ENCODE results near the gene NHP2.

- TF ChIP-seq, protein P1, sequence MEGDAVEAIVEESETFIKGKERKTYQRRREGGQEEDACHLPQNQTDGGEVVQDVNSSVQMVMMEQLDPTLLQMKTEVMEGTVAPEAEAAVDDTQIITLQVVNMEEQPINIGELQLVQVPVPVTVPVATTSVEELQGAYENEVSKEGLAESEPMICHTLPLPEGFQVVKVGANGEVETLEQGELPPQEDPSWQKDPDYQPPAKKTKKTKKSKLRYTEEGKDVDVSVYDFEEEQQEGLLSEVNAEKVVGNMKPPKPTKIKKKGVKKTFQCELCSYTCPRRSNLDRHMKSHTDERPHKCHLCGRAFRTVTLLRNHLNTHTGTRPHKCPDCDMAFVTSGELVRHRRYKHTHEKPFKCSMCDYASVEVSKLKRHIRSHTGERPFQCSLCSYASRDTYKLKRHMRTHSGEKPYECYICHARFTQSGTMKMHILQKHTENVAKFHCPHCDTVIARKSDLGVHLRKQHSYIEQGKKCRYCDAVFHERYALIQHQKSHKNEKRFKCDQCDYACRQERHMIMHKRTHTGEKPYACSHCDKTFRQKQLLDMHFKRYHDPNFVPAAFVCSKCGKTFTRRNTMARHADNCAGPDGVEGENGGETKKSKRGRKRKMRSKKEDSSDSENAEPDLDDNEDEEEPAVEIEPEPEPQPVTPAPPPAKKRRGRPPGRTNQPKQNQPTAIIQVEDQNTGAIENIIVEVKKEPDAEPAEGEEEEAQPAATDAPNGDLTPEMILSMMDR (IDR thresholded peaks at IDR 0.05; ENCODE audit: poor library complexity, severe bottlenecking) = no peak
- TF ChIP-seq TAF1 (IDR thresholded peaks at IDR 0.05; ENCODE audit: low read depth) (no peak), POLR2AphosphoS5 (IDR thresholded peaks at IDR 0.05) (no peak), RAD21 (conservative IDR thresholded peaks at IDR 0.05) (no peak), EZH2 (IDR thresholded peaks at IDR 0.05; ENCODE audit: borderline replicate concordance, insufficient read depth, low read length, poor library complexity, severe bottlenecking) (no peak), MXI1 (conservative IDR thresholded peaks at IDR 0.05; ENCODE audit: poor library complexity, severe bottlenecking) (no peak), EP300 (conservative IDR thresholded peaks at IDR 0.05; ENCODE audit: poor library complexity, severe bottlenecking) (no peak)
- TF ChIP-seq, protein P2, sequence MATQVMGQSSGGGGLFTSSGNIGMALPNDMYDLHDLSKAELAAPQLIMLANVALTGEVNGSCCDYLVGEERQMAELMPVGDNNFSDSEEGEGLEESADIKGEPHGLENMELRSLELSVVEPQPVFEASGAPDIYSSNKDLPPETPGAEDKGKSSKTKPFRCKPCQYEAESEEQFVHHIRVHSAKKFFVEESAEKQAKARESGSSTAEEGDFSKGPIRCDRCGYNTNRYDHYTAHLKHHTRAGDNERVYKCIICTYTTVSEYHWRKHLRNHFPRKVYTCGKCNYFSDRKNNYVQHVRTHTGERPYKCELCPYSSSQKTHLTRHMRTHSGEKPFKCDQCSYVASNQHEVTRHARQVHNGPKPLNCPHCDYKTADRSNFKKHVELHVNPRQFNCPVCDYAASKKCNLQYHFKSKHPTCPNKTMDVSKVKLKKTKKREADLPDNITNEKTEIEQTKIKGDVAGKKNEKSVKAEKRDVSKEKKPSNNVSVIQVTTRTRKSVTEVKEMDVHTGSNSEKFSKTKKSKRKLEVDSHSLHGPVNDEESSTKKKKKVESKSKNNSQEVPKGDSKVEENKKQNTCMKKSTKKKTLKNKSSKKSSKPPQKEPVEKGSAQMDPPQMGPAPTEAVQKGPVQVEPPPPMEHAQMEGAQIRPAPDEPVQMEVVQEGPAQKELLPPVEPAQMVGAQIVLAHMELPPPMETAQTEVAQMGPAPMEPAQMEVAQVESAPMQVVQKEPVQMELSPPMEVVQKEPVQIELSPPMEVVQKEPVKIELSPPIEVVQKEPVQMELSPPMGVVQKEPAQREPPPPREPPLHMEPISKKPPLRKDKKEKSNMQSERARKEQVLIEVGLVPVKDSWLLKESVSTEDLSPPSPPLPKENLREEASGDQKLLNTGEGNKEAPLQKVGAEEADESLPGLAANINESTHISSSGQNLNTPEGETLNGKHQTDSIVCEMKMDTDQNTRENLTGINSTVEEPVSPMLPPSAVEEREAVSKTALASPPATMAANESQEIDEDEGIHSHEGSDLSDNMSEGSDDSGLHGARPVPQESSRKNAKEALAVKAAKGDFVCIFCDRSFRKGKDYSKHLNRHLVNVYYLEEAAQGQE (IDR thresholded peaks at IDR 0.05; ENCODE audit: borderline replicate concordance) = no peak
Observed at GRCh38 chr5:178112545-178112944, 41.1 kb downstream of the NHP2 start.
